Mammary epithelial cell (primary cell): Measurements from ENCODE around the gene NR3C2.

Experiments
- EZH2 ChIP-seq: IDR thresholded peaks from 2 replicates; pipeline ENCODE4 v1.6.1; 2012; ENCODE audit warnings: low read length, inconsistent platforms, borderline replicate concordance
- TF ChIP-seq, protein P1 (sequence below), 2 donors: IDR thresholded peaks in 1 of 2; conservative IDR thresholded peaks in 1 of 2; 2 replicates each; pipeline ENCODE4 v1.5.1; 2011 to 2012; ENCODE audit warnings: inconsistent platforms in 2 of 2, low read length in 2 of 2, mild to moderate bottlenecking in 2 of 2, control low read depth in 1 of 2, low read depth in 1 of 2; ENCODE audit not compliant: insufficient read depth in 1 of 2; ENCODE audit errors: extremely low read depth in 1 of 2

DNA sequence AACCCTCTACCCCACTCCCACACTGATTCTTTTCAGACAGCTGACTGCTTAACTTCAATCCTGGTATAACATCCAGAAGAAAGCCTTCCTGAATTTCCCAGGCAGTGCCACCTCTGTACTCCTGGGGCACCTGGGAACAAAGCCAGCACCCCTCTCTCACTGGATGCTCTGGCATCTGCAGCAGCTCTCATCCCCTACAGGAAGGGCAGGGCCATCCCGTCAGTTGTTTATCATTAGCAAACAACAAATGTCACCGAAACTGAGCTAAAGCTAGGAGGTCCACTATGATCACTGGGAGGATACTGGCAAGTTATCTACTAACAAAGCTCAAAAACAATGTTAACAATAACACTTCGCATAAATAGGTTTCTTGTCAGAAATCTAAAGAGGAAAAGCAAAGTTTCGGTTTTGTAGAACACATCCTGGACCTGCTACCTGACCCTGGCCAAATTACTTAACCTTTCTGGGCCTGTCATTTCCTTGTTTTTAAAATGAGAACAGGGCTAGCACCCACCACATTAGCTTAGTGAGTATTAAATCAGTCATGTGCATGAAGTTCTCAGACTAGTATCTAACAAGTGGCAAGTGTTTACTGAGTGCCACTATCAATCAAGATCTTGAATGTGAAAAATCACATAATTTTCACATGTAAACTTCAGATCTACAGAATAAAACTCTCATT is 86.6 kb downstream of the NR3C2 start:
- TF ChIP-seq, protein P1, sequence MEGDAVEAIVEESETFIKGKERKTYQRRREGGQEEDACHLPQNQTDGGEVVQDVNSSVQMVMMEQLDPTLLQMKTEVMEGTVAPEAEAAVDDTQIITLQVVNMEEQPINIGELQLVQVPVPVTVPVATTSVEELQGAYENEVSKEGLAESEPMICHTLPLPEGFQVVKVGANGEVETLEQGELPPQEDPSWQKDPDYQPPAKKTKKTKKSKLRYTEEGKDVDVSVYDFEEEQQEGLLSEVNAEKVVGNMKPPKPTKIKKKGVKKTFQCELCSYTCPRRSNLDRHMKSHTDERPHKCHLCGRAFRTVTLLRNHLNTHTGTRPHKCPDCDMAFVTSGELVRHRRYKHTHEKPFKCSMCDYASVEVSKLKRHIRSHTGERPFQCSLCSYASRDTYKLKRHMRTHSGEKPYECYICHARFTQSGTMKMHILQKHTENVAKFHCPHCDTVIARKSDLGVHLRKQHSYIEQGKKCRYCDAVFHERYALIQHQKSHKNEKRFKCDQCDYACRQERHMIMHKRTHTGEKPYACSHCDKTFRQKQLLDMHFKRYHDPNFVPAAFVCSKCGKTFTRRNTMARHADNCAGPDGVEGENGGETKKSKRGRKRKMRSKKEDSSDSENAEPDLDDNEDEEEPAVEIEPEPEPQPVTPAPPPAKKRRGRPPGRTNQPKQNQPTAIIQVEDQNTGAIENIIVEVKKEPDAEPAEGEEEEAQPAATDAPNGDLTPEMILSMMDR (conservative IDR thresholded peaks at IDR 0.05 in 1 of 2, IDR thresholded peaks at IDR 0.05 in 1 of 2; ENCODE audit: extremely low read depth in 1 of 2, insufficient read depth in 1 of 2, low read depth in 1 of 2, low read length in 2 of 2), result no peak
- TF ChIP-seq EZH2, result no peak
